GM10847 (cell line): ENCODE measurements around the gene PRUNE2.

Source experiments
- POLR2A ChIP-seq: IDR thresholded peaks from 2 replicates; pipeline ENCODE4 v1.6.1; 2011; ENCODE audit not compliant: insufficient read length; ENCODE audit errors: extremely low read depth

PRUNE2 gene

DNA sequence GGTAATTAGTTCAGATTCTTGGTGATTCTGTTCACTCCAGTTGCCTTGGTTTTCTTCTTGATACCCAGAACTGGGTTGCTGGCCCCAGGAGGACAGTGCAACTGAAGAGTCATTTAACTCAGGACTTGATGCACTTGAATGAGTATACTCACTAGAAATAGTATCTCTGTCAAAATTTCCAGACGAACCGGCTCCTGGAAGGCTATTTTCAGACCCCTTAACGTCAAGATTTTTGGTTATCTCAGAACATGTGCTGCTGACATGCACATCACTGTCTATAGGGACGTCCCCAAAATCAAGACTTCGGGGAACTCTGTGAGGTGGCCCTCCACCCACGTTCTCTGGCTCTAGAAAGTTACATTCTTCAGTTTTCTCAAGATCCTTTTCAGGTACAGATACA, 198.4 kb downstream of the PRUNE2 start:
- no peak for TF ChIP-seq POLR2A

DNA sequence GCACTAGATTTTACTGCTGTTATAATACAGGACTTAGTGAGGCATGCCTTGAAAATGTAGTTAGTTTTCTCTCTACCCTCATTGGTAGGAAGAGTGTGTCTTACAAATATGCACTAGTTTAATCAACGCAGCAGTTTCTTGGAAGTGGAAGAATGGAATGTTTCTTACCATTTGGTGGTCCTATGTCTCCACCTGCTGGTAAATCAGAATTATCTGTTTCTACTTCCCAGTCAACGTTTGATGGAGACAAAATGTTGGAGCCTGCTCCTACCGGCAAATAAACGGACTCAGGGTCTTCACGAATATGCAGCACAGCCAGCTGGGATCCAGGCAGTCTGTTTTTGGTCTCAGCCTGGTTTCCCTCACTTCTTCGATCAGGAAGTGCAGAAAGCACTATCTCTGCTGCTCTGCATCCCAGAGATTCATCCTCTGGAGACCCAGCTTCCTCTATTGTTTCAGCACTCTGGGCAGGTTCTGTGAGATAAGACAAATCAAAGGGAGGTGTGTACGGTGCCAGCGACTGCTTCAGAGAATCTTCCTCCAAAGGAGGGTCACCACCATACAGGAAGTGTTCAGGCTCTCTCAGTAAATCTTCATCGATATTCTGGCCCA, 201.2 kb downstream of the PRUNE2 start:
- no peak for TF ChIP-seq POLR2A

DNA sequence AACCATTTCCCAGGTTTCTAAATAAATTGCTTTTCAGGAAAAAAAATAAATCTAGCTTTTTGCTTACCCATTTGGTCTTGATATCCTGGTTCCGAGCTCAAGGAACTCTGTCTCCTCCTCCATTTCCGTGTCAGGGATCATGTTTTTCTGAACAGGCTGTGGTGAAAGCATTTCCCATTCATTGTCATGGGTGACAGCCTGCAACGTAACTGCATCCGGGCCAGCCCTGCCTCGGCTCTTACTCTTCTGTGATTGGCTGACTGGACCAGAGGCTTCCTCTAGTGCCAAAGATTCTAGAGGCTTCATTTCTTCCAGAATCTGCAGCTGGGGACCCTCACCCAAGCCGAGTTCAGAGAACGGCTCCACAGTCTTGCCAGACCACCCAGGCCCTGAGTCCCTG, 202.6 kb downstream of the PRUNE2 start:
- no peak for TF ChIP-seq POLR2A

DNA sequence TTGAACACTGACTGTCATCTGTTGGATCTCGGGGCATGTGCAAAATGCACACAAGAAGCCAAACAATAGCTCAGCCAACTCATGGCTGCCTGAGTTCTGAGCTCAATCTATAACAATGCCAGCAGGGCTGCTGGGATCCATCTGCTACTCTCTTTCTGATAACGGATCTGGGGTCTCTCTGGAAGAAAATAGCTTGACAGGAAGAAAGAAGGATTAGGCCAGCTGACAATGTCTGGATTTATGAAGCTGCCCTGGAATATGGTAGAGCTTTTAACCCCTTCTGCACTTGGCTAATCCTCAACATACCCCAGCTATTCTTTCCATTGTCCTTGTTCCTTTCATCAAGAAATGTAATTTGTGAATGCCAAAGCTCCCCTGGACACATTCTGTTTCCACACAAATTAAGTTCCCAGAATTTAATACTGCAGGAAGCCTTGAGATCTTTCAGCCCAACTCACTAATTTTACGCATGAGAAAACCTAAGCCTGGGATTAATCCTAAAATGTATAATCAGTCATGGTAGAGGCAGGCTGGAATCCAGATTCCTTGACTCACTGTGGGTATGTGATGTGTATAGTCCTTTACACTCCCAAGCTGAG, 204.4 kb downstream of the PRUNE2 start:
- TF ChIP-seq POLR2A = no peak

DNA sequence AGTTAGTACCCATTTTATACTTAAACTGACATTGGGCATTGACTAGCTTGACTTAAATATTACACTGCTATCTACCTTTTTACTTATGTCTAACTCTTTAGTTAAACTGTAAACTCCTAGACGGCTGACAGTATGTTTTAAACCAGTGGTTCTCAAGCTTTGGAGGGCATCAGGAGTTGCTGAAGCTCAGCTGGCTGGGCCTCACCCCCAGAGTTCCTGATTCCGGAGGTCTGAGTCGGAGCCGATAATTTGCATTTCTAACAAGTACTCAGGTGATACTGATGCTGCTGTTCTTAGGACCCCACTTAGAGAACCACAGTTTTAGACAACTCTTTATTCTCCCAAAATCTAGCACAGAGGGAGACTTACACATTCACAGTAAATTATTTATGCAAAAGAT, 205.0 kb downstream of the PRUNE2 start:
- TF ChIP-seq POLR2A = no peak

DNA sequence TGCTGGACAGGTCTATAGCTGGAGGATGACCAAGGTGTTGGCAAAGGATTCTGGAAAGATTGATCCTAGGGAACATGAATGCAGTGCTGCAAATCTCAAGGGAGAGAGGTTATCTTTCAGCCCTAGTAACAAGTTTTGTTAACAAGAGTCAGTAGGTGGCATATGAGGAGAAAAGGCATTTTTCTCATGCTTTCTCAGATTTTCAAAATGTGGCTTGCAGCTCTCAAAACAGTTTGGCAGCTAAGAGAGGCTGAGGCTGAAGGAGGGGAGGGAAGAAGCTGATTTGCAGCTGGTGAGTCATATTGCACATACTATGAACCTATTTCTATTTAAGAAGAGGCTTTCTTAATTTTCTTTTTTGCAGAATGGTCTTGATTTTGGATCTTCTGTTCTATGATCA, 205.9 kb downstream of the PRUNE2 start:
- no peak for TF ChIP-seq POLR2A

DNA sequence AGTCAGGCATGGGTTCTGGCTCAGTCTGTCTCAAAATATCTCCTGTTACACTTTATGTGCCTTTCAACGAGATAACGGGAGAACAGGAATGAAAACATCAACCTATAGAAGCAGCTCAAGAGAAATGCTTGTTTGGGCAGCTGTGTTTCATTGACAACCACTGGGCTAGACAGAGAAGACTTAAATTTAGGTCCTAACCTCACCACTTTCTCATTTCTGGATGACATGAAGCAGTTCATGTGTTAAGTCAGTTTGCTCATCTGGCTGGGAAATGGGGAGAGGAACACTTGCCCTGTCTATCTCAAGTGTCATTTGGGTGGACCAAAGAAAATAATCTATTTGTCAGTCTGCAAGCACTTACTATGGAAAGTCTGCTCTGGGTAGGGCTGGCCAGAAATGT, 208.4 kb downstream of the PRUNE2 start:
- TF ChIP-seq POLR2A = no peak

DNA sequence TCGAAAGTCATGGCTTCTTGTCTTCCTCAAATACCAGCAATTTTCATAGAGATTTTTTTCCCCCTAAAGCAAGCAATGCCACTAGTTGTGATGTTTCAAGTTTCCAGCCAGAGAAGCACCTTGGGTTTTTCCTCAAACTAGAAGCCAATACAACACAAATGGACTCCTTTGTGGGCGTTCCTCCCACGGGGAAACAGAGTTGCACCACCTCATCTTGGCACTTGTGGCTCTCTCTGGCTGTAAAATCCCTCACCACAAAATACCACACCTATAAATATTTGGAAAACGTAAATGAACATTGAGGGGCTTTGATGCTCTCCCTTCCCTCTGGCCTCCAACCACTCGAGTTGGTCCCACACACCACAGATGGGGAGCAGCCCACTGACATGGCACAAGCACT, 208.8 kb downstream of the PRUNE2 start:
- no peak for TF ChIP-seq POLR2A

DNA sequence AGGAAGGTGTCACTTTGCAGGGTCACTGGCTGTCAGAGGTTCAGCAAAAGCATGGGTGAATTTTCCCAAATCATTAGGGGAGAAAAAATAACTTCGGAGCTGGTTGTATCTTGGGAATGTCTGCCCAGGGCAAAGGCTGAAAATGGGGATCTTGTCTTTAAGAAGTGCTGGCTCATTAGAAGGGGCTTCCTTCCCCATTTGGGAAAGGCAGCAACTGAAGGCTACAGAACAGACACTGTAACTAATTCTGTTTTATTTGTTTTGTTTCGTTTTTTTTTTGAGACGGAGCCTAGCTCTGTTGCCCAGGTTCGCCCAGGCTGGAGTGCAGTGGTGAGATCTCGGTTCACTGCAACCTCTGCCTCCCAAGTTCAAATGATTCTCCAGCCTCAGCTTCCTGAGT, 212.0 kb downstream of the PRUNE2 start:
- no peak for TF ChIP-seq POLR2A

DNA sequence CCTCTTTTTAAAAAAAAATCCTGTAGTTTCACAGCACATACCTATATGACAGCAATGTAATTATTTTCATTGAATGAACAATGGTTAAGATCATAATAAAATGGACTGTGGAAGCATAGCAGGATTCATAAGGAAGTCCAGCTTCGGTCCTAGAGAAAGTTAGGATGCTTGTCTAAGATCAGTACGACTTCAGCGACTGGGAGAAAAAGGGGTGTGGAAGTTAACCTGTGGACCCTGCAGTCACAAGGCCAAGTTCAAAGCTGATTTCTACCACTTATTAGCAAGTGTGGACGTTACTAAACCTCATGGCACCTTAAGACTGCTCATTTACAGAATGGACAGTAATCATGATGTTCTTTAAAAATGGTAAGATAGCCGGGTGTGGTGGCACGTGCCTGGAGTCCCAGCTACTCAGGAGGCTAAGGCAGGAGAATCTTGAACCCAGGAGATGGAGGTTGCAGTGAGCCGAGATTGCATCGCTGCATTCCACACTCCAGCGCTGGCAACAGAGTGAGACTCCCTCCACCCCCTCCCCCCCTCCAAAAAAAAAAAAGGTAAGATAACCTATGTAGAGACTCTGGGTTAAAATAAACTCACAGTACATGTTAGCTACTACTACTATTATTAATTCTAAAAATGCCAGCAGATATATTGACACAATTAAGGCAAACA, 213.3 kb downstream of the PRUNE2 start:
- no peak for TF ChIP-seq POLR2A

DNA sequence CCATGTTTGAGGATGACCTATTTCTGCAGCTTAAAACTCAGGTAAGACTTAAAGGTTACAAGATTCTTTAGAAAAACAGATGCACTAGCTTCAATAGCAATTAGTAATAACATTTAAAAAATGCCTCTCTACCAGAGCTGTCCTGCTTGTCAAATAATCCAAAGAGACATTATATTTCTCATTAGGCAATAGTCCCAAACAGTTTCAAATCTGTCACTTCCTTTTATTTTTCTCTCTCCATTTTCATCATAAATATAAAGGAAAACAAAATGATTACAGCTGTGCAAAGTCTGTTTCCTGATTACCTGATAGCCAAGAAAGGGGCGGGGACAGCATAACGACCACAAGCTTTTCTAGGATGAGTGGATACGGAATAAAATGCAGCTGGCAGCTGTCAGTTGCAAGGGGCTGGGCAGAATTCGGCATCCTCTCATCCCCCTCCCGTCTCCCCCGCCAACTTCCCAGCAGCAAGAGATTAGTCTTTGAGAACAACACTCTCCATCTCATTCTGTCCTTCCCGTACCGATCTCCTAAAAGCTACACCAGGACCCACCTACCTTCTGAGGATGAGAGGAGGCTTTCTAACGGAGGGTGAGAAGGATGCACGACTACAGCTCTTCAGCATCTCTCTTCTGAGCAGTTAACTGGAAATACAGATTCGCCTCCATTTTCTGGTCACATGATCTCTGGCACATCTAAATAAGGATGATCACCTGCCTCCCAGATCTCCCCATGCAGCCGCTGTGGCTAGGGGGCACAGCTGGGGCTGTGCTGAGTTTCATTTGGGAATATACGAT, 214.2 kb downstream of the PRUNE2 start:
- no peak for TF ChIP-seq POLR2A

DNA sequence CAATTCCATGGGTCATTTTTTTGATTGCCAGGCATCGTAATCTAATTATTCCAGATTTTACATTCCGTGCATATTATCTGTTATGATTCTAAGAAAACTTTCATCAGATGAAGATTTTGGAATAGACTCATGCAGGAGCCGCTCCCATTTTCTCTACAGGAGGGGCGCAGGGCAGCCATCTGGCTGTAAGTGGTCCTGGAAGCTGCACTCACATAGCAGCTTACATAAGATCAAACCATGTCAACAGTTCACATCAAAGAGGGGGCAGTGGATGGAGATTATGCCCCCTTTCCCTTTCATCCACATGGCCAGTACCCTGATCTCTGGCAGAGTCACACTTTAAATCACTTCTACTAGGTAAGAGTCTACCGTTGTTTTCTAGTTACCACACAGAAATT, 214.9 kb downstream of the PRUNE2 start:
- TF ChIP-seq POLR2A = no peak

DNA sequence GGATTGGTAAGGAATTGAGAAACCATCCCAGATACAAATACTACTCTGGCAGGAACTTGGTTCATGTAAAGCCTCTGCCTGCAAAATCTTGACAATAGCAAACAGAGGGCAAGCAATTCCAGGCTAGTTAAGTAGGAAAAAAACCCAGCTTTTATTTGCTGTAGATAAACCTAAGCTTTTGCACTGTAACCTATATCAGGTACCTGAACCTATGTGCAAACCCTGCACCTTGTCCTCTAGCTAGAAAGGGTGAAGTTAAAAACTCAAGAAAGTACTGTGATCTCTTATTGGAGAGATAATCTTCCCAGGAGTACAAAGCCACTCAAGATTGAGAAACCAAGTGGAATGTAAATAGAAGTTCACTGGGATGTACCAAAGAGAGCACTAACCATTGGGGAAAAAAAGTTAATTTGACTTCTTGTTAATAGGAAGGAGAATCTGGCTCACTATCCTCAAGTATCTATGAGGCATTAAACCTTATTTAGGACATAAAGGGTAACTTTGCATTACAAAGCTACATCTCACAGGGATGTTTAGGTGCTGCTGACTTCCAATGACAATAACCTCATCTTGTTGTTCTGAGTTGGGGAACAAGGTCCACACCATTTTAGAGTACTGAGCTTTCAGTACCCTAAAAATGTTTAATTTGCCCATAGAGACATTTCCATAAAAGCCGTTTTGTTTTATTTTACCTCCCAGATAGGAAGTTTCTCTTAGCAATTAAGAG, 215.5 kb downstream of the PRUNE2 start:
- TF ChIP-seq POLR2A = no peak

DNA sequence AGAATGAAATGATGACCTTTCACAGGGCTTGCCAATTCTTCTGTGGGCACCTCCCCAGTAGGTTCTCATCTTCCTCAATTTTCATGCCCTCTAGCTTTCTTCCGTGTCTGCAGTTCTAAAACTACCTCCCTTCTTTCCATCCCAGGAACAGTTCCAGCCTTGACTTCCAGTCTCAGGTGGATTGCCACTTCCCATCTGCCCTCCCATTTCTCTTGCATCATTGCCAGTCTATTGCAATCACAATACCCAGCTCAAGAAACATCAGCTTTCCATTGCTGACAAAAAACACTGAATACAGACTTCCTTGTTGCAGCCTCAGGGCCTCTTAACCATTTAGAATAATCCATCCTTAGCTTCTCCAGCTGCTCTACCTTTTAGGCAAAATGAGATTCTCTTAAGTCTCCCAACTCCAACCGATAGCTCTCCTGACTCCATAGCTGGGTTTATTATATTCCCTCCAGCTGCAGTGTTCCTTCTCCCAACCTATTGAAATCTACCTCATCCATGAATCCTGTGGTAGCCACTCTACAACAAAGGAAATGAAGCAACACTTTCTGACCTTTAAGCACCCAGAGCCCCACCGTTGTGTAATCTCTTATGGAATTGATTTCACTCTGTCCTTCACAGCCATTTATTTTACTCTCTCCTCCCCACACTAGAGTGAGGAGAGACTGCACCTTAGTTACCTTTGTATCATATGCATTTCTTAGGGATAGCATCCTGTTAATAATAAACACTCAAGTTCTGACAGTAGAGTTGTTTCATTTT, 217.3 kb downstream of the PRUNE2 start:
- no peak for TF ChIP-seq POLR2A

DNA sequence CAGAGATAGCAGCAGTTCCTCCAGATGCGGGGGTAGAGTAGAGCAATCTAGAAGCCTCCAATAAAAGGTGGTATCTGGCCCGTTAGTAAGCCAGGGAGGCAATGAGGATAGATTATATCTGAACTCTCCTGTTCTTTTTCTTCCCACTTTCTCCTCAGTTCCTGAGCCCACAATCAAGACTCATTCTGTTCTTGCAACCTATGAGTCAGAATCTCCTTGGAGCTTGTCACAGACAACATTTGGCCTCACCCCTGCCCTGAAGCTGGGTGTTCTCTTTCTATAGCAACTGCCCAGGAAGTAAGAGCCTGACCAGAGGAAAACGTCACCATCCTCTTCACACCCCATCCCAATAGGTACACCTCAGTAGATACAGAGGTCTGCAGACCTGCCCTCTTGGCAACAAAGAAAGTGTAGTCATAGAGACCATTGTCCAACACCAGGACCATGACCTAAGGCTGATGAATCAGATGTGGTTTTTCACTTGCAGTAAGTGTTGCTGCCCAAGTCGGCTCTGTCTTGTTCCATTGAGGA, 218.0 kb downstream of the PRUNE2 start:
- no peak for TF ChIP-seq POLR2A

DNA sequence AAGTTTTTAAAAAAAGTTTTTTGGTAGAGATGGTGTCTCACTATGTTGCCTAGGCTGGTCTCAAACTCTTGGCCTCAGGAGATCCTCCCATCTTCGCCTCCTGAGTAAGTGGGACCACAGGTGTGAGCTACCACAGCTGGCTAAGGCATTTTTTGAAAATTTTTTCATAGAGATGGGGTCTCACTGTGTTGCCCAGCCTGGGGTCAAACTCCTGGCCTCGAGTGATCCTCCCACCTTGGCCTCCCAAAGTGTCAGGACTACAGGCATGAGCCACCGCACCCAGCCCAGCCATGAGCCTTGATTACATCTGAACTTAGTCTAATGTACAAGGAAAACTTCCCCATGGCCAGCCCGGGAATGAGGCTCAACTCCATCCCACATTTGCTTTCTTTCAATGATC, 219.2 kb downstream of the PRUNE2 start:
- TF ChIP-seq POLR2A = no peak
